GM21723 (cell line): ENCODE data around the gene CDC16.
A peak's percentile ranks its signal among the peaks of the same experiment; 100 is the strongest.
"Not testable (repeated sequence)": the region's sequence is repeated elsewhere in the genome, so short reads cannot be mapped to it uniquely, and the experiment has no call there.

Experiments used
- ATAC-seq: cut with Tn5 transposase; IDR thresholded peaks from one replicate; pipeline ENCODE4 v1.9.1; 2021; ENCODE audit warnings: mild to moderate bottlenecking, moderate library complexity; ENCODE audit not compliant: unreplicated experiment

CDC16 gene

DNA sequence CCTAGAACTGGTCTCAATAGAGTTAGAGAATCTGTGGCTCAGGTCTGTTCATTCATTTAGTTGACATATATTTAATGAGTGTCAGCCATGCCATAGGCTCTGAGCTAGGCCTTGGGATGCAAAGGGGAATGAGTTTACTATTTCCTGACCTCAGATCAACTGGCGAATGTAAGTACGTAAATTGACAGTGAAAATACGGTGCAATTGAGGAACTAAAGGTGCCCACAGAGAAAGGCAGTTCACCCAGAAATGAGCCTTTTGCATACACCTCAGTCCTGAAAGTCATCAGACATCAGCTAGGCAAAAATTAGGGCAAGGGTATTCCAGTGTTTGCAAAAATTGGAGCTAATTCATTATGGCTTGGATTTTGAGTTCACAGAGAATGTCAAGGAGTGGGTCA, 26.1 kb downstream of the CDC16 start:
- no peak for ATAC-seq

DNA sequence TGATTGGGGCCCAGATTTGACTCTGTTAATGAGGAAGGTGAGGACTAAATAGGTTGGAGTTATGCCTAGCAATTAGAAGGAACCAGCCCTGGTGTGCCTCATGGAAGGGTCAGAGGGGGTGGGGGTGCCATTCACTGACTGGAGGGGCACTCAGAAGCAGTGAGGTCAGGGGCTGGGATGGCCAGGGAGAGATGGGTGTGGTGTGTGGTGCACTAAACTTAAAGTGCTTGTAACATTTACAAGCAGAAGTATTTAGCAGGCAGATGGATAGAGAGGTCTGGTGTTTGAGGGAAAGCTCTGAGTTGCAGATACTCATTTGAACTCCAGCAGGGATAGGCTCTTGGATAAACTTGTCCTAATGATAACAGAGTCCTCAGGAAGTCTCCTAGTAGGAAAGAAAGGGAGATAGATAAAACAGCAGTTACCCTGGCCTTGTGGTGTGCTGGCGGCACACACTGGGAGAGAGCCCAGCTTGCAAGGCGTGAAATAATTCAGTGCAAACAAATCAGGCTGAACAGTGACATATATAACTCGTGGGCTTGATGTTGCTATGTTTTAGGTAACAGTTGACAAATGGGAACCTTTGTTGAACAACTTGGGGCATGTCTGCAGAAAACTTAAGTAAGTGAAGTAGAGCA, 26.8 kb downstream of the CDC16 start:
- ATAC-seq: no peak

DNA sequence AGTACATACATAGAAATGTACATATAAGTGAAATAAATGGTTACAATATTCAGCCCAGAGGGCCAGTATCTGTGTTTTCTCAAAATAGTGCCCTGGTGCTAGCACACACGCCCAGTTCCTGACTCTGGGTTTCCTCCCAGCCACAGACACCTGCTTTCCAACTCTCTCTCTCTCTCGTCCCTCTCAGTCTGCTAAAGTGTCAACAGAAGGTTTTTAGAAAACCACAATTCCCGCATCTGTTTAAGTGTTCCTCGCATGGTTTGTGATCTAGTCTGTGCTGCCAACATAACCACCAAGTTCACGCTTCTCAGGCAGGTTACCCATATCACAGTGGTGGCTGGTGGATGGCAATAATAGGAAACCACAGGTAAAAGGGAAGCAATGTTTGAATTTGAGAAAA, 28.9 kb downstream of the CDC16 start:
- no peak for ATAC-seq

DNA sequence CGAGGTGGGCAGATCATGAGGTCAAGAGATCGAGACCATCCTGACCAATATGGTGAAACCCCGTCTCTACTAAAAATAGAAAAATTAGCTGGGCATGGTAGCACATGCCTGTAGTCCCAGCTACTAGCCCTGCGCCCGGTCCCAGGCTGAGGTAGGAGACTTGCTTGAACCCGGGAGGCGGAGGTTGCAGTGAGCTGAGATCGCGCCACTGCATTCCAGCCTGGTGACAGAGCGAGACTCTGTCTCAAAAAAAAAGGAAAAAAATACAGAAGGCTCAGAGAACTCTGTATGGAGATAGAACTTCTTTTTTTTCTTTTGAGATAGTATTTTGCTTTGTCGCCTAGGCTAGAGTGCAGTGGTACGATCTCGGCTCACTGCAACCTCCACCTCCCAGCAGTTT, 29.6 kb downstream of the CDC16 start:
- not testable (repeated sequence) for ATAC-seq

DNA sequence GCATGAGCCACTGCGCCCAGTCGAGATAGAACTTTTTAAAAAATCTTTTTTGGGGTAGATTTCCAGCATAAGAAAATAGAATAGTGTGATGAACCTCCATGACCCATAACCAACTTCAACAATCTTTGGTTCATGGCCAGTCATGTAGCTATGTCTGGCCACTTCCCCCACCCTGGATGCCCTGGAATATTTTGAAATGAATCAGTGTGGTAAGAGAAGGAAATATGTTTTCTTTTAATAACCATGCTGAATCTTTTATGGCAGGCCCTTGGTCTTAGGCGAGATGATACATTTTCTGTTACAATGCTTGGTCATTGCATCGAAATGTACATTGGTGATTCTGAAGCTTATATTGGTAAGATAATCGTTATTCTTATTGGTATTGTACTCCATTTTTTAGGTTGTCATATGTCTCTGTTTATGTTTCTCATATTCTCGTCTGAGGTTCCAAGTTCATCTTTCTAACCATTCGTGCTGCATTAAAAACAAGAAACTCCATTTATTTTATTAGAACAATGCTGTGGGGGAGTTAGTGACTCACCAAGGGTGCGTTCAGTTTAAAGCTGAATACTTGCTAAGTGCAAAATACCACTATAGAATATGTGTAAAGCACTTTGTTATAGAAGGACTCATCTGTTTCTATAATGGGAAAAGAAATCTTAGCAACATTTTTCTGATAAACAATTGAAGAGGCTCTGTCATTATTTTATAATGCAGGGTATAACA, 30.4 kb downstream of the CDC16 start:
- ATAC-seq: no peak

DNA sequence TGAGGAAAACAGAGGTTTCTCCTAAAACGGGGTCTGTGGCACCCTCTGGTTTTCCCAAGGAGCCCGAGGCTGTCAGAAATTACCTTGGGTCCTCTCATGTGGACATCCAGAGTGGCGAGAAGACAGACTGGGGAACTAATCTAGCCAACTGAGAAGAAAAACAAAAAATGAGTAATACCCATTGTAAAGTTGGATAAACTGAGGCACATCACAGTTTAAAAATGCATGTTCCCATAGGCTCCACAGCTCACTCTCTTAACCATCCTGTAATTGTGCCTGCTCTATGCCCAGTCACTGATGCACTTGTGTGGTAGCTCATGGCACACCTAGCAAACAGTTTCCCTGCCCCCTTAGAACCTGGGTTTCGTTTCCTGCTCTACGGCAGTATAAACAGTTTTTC, 31.5 kb downstream of the CDC16 start:
- ATAC-seq: no peak

DNA sequence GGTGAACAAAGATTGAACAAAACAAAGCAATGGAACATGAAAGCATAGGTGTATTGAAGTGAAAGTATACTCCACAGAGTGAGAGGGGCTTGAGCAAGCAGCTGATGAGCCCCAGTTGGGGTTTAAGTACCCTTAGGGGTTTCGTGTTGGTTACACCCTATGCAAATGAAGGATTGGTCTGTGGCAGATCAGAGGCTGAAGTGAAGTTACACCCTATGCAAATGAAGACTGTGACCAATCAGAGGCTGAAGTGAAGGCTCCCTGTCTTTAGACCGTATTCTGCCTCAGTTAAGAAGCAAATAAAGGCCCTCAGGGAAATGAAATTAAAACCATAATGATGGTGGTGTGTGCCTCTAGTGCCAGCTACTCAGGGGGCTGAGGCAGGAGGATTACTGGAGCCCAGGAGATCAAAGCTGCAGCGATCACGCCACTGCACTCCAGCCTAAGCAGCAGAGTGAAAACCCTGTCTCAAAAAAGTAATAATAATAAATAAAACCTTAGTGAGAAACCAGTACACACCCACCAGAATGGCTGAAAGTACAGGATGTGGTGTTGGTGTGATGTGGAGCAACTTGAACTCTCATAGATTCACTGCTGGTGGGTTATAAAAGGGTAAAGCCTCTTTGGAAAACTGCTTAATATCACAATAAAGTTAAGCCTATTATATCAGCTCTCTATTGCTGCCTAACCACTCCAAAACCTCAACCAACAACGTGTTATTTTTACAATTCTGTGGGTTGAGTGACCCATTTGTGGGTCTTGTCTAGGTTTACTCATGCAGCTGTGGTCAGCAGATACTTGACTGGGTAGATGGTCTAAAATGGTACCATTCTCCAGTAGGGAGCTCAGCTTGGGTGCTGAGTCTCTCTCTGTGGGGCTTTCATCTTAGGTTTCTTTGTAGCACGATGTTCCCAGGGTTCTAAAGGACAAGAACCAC, 33.9 kb downstream of the CDC16 start:
- no peak for ATAC-seq

DNA sequence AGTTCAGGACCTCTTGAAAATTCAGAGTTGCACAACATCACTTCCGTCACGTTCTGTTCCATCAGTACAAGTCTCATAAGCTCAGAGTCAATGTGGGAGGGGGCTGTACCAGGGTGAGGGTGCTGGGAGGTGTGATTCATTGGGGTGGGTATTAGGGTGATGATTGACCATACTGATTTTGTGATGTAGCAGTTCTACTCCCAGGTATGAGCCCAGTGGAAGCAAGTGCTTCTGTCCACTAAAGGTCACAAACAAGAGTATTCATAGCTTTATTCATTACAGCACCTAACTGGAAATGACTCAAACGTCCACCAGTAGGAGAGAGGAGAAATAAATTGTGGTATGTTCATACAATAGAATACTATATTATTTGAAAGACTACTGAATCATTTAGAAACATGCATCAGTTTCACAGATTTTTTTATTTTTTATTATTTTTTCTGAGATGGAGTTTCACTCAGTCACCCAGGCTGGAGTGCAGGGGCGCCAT, 34.6 kb downstream of the CDC16 start:
- no peak for ATAC-seq

DNA sequence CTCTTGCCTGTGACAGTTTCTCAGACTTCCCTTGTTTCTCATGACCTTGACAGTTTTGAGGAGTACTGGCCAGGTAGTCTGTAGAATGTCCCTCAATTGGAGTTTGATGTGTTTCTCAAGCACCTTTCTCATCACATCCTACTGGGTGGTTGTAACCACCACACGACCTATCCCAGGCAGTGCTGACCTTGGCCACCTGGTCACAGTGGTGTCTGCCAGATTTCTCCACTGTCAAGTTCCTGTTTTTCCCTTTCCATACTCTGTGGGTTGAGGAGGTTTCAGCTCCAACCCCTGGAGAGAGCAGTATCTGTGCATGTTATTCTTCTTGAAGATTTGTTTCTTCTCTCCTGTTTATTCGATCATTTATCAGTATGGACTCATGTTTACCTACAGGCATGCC, 38.3 kb downstream of the CDC16 start:
- ATAC-seq: no peak

DNA sequence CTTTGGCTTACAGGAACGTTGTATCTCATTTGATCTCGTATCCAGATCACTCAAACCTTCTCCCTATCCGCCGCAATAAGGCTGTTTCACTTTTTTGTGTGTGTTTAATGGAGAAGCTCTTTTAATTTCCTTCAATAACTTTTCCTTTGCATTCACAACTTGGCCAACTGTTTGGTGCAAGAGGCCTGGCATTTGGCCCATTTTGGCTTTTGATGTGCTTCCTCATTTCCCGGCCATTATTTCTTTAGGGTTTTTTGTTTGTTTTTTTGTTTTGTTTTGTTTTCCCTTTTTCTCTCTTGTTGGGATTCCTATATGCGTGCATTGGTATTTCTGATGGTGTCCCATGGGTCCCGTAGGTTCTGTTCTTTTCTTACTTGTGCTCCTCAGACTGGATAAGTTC, 40.6 kb downstream of the CDC16 start:
- ATAC-seq: no peak

DNA sequence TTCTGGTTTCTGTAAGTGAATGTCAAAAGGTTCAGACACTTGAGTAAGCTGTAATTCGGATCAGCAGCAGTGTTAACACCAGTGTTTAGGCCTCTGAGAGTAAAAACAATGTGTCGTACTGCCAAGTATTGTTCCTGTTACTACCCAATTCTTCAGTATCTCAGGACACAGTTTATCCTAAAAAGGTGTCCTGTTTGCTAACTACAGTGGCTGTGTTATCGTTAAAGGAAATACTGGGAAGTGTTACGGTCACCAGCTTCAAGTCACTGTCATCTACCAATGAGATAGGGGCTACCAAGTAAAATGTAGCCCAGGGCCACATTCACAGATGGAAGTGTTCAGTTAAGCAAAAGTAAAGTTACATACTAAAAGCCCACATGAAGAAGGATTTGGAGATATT, 44.4 kb downstream of the CDC16 start:
- no peak for ATAC-seq

DNA sequence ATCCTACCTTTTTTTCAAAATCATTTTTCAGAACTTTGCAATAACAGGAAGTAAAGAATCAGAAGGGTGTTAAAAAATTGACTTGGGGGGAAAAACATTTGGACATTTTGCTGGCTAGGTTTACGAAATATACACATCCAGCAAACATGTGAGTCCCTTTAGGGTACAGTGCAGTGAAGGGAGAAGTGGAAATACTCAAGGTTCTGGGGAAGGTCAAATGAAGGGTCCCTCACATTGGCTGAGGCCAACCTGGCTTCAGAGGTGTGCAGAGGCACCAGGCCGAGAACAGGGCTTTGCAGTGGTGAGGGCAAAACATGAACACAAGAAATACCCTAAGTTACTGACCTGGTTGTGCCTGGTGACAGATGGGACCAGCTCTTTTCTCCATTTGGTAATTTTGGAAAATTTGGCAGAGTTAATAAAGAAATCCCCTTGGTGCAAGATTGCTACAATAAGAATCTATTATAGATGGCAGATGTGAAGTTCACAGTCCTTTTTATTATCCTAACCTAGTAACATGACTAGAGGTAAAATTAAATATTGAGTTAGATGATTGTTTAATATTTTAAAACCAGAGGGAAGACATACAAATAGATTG, 45.2 kb downstream of the CDC16 start:
- no peak for ATAC-seq

DNA sequence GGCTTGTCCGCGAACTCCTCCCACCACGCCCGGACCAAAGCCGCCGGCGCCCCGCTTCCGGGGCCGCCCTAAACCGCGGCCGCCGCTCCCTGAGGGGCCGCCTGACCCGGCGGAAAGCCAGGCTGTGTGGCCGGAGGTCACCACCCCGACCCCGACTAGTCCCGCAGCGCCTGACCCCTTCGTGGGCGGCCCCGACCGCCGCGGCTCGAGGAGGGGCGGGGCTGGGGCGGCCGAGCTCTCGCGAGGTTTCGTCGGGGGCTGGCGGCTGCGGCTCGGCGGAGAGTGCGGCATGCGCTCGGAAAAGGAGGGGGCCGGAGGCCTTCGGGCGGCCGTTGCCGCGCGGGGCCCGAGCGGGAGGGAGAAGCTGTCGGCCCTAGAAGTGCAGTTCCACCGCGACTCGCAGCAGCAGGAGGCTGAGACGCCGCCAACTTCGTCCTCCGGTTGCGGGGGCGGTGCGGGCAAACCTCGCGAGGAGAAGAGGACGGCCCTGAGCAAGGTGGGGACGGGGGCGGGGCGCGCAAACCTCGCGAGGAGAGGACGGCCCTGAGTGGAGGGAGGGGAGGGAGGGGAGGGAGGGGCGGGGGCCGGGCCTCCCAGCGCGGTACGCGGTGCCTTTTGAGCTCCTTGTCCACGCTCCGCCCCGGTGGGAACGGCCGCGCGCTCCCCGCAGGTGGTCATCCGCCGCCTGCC, 46.8 kb downstream of the CDC16 start, which contains the start of gene UPF3A:
Gene UPF3A, plus strand, starts transcription at position 251 of the 690 bp plus-strand sequence. Its CDS starts 39 bp downstream, at position 290.
- peak; percentile 67 for ATAC-seq

DNA sequence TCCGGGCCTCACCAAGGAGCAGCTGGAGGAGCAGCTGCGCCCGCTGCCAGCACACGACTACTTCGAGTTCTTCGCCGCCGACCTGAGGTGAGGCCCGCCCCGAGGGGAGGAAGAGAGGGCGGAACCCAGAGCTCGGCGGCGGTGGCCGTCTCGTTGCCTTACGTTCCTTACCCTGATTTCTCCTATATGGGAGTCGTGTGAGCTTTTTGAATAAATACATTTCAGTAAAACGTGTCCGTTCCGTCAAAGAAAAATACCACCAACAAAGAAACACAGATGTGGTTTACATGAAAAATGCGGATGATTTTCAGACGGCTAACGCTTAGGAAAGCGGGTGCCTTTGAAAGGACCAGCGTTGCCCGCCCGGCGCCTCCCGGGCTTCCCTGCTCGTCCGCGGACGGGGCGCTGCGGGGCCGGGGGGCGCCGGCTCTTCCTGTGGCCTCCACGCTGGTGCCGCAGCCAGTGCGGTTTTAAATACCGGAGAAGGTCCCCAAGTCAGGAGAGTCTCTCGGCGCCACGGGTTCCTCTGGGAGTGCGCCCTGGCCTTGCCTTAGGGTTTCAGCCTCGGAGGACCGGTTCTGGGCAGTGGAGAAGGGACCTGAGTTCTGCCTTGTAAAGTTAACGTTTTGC, 47.5 kb downstream of the CDC16 start:
- peak; percentile 50 for ATAC-seq

DNA sequence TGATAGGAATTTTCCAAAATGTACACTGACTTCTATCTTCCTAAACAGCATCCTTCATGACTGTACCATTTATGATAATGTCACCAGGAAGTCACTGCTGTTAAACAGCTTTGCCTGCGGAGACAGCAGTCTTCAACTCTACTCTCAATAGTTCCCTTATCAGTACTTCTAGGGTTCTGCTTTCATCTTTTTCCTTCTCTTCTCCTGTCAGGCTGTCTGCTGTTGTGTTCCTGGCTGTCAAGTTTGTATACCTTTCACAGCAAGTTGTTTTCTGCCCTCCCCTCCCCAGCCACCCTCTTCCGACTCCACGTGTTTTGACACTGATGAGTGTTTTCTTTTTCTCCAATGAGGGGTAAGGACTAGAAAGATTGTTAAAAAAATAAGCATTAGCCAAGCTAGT, 48.9 kb downstream of the CDC16 start:
- no peak for ATAC-seq

DNA sequence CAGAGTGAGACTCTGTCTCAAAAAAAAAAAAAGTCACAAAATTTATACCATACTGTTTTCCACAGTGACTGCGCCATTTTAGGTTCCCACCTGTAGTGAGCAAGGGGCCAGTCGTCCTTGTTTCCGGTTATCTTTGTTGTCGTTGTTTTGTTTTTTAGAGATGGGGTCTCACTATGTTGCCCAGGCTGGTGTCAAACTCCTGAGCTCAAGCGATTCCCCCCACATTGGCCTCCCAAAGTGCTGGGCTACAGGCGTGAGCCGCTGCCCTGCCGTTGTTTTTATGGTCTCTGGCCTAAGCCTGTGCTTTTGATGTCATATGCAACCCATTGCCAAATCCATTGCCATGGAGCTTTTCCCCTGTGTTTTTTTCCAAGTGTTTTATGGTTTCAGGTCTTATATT, 50.0 kb downstream of the CDC16 start:
- no peak for ATAC-seq

DNA sequence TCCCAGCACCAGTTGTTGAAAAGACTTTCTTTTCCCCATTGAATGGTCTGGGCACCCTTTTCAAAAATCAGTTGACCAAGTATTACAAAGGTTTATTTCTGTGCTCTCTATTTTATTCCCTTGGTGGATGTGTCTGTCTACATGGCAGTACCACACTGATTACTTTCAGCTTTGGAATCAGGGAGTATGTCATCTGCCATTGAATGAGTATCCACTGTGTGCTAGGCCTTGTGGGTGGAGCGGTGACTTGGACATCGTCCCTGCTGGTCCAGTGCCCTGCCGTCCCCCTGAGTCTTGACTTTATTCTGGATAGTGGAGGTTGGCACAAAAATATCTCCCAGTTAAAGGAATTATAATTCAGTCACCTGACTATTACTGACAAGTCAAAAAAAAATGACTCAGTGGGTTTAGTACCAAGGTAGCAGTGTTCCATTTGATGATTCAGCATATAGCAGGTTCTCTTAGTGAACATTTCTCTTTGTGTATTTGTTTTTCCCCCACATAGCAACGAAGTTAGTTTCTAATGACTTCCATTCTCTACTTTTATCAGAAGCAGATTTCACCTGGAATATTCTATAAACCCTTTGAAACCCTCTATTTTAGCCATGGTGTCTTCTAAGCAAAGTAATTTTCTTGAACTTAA, 50.6 kb downstream of the CDC16 start:
- ATAC-seq: no peak

DNA sequence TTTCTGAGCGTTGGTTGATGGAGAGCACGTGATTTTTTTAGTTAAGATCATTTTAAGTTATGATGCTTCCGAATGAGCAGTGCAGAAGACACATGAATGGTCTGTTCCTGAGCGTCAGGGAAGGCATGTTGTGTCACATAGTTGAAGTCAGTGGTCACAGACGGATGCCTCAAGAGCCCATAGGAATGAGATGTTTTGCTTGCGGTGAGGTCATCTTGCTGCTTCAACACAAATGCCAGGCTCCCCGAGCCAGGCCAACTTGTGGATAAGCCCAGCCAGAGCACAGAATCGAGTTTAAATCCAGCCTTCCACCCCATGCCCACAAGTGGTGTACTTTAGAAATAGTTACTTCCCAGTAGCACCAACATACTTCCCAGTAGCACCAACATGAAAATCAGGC, 52.1 kb downstream of the CDC16 start:
- no peak for ATAC-seq

DNA sequence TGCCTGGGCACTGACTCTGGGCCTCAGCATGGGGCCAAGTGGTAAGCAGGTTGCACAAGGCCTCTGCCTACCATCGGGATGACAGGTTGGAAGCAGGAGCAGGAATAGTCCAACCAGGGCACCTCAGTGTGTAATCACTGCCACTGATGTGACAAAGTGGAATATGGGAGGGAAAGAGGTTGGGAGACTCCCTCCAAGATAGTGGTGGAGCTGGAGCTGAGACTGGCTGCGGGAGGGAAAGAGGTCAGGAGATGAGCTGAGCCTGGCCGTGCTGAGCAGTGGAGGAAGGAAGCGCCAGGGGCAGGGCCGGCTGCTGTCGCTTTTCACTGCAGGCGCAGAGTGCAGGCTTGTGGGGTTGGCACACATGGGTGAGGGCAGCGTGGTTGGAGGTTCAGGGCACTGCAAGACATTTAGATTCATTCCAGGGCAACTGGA, 53.5 kb downstream of the CDC16 start:
- ATAC-seq: no peak
